SHP77 treated with DMSO at 0.1 percent for 48 hours (cell line): ENCODE data around the gene TESPA1.

Experiments
- DNase-seq: peaks from one replicate; lab custom pipeline; 2025; lab: John Stamatoyannopoulos, UW

The TESPA1 gene

DNA sequence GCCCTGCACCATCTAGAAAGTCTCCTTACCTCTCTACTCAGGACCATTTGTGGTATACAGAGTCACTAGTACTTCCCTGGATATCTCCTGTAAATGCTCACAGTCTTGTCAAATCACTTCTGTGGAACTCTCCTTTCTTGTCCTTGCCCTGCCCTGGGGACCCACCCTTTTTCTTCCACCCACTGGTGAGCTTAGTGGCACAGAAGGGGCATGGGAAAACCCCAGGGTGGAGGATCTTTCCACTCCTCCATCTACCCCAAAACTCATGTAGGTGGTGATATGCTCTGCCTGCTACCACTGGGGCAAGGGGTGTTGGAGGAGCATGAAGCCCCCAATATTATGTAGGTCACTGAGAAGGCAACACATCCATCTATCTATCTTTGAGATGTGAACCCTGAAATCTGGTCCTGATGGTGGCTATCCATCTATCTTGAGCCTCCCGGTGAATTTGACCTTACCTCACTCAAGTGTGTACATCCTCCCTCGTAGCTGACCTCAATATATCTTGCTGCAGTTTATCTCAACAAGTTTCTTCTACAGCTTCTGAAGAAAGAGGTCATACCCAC is 943 bp downstream of the TESPA1 start:
- no peak for DNase-seq

DNA sequence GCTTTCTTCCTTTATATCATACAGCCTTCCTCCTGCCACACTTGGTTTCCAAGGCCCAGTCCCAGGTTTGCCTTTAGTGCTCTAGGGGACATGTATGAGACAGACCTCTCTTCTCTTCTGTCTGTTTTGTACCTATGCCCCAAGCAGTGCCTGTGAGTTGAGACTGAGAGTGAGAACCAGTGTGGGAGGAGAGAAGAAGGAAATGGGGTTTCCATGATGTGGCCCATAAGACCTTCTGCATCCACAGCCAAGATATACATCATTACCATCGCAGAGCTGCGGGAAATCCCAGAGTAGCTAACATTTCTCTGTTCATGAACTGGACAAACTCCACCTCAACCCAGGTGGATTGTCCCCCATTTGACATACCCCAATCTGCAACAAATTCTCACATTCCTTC is 2.8 kb downstream of the TESPA1 start:
- no peak for DNase-seq

DNA sequence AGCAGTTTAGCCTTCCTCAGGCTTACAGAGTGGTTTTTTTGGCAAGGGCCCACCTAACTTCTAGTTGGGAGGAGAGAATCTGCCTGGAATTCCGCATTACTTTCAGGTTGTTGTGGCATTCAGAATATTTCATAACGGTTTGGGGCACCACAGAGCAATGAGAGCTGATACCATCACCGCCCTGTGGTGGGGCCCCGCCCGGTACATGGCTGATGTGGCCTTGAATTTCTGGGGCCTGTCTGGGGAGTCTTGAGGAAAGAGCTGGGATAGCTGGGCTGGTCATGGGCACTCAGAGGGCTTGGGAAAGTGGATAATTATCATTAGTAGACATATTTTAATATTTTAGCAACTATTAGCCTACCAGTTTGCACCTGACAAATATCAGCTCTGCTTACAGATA is 4.2 kb downstream of the TESPA1 start:
- DNase-seq, result no peak

DNA sequence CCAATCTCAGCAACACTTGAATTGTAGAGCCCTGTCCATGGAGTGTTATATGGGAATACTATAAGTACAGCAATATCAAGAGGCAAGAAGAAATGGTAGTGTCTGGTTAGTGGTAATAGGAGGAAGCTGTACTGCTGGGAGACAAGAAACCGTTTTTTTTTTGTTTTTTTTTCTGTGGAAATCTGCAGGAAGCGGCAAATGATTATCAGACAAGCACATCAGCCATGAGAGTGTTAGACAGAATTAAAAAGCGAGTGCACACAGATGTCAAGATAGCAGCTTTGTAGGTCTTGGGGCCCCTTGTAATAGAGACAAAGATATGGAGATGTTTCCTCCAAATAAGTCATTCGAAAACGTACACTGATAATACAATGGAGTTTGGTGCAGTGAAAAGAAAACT is 6.7 kb downstream of the TESPA1 start:
- no peak for DNase-seq

DNA sequence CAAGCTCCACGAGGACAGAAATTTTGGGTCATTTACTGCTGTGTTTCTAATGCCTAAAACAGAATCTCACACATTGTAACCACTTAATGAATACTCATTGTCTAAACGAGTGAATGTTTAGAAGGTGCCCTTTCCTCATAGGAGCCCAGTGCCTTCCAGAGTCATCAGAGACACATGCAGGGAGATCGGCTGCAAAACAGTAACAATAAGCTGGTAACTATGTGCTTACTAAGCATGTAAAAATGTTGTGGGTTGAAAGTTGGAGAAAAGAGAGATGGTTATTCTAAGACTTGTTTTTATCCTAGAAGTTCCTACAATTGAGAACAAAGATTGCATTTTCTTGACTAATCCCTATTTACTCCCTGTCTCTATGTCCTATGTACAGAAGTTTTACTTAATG is 7.4 kb downstream of the TESPA1 start:
- no peak for DNase-seq

DNA sequence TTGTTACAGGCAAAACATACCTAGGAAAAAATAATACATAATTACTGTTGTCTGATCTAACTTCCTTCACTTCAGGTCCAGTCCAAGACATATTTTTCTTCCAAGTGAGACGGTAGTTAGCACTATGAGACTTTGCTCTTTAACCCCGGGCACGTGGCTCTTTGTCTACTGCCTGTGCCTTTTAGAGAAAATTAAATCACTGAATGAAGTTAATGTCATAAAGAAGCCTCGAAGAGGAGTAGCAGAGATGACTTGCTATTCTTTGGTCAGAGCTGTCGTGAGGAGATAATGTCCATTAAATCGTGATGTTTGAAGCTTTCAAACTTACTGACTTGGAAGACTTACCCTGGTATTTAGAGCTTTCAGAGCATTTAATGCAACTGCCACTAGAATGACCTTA is 8.7 kb downstream of the TESPA1 start:
- no peak for DNase-seq

DNA sequence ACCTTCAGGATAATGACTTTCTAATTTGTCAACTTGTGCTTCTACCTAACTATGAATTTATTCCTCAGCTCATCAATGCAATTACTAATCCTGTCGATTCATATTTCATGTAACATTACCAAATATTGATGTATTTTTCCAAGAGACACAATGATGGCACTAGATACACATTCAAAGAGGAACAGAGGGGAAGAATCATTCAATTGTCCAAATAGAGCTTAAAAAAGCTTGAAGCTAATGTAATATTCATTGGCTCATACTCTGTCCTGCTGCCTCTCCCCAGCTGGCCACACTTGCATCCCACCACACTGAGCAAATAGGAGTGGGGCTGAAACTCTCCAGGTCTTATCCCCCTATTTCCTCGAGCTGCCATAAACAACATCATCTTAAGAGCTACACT is 9.3 kb downstream of the TESPA1 start:
- DNase-seq, result no peak

DNA sequence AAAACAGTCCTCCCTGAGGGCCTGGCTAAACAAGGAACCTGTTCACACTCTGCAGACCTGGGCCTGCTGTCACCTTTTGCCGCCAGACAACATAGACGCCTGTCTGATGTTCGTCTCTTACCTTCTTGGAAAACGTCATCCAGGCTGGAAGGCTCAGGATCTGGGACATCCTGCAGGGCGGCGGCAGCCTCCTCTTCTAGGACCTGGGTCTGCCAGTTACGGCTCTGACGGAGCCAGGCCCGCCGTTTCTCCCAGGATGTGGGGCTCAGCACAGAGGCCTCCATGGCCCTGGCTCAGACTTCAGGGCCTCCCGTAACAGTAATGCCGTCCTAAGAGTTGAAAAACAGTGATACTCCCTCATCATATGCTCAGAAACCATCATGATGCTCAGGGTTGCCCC is 10.3 kb downstream of the TESPA1 start:
- DNase-seq, result no peak

DNA sequence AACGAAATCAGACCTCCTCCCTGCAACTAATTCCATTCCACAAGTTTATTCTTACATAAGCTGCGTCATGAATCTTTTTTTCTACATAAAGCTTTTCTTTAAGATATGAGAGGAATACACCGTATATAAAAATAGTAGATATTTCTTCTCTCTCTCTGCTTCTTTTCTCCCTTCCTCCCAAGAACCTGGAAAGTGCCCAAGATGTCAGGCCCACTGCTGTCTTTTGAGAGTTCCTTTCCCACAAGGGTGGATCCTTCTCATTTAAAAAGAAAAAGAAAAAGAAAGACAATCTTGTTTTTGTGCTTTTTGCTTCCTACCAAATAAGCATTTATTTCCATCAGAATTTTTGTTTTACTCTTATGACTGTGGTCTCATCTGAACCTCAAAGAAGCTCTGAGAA is 11.0 kb downstream of the TESPA1 start:
- no peak for DNase-seq

DNA sequence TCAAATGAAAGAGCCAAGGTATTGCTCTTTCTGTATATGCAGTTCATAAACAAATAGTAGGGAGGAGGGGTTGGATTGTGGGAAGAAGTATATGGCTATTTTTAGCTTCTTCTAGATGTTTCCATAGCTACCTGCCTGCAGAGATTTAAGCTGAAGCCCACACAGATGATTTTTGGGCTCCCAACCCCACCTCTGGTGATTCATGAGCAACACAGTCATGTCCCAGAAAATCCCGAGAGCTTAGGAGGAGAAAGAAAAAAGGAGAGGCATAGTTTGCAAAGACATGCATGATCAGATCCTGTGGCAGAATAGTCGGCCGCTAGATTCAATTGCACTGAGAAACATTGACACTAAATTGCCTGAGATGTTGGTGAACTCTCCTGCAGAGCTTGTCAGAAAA is 13.8 kb downstream of the TESPA1 start:
- DNase-seq, result no peak

DNA sequence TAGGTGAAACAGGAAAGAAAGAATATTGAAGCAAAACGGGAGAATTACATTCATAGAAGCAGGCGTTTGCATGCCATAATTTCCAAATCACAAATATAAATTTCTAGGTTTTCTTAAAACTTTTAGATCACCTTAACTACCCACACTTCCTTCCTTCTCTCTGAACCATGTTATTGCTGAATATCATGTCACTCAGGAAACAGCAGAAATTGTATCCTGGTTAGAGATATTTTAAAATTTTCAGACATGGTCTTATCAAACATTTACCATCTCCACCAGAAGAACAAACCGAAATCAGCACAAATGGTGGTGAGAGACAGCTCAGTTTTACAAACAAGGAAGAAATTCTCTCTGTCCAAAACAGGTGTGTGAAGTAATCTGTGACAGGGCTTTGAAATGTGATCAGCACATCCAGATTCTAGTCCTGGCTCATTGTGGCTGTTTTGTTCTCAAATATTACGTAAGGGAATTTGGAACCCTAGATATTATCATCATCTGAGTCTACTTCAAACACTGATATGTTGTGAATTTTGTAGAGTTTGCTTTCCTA is 16.3 kb downstream of the TESPA1 start:
- DNase-seq, result no peak

DNA sequence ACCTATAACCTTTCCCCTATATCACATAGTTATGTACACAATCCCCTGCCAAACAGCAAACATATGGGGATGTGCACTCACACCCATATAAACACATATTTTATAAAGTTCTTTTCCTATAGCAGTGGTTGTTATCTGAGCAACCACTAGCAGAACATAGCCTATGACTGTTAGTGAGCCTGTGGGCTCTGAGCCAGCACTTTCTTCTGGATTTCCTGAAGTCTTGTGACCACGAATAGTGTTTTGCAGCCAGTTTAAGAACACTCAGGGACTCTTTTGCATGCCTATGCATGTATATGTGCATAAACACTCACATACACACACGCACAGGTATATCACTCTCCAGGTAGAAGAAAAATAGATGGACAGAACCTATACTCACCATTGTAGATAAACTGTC is 17.1 kb downstream of the TESPA1 start:
- no peak for DNase-seq

DNA sequence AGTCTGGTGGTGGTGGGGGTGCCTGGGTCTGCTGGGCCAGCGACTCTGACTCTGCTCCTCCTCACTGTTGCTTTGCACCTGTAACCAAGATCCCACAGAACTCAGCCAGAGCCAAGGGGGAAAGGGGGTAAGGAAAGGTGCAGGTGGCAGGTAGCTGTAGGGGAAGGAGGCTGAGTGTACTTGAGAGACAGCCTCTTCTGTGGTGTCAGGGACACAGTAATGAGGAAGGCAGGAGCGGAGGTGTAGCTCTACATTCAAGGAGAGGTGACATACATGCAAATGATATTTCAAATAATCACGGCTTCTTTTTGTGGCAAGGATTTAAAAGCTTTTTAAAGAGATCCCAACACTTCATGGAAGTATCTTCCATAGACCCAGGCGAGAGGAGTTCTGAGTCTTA is 23.4 kb downstream of the TESPA1 start:
- DNase-seq, result no peak

DNA sequence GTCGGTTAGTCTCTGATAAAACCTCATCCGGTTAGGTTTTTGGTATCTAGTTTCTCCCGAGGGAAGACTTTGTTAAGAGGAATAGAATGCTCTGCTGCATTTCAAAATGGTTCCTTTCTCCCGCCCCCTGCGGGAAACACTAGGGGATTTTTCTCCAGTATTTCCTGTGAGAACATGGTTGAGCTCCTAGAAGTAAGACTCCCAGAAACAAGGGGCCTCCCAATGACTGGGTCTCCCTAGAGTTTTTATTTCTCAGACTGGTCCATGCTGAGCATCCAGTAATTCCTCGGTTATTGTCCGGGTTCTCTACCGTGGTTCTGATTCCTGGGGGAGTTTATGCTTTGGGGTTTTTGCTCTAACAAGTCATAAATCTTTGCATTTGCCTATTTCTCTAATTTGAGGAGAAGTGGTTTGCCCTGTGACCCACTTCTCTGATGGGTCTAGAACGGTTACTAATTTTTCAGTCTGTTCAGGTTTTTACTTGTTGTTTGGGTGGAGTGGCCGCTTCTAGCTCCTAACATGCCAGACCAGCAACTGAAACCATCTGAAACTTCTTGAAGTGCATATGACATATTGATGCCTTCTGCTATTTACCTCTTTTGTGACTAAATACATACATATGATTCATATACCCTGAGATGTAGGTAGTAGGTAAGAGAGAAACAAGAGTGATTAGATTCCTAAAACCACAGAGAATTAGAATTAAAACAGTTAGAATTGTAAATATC is 25.1 kb downstream of the TESPA1 start:
- DNase-seq, result no peak

DNA sequence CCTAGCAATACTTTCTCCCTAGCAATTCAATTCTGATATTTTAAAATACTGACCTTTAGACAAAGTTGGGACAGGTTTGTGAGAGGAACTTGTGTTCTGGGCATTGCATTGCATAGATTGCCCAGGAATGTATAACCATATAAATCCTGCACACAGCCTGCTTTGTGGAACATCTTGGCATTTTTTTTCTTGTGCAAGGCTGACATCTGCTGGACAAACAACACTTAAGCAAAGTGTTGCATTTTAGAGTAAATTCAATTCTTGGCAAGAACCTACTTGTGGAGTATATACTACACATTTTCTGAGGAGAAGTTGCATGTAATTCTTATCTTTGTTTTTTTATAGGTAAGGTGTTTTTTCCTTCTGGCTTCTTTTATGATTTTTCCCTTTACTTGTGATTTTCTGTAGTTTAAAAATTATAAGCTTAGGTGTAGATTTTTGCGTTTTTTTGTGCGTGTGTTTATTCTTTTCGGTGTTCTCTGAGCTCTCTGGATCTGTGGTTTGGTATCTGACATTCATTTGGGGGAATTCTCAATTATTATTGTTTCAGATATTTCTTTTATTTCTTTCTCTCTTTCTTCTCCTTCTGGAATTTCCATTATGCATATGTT is 26.4 kb downstream of the TESPA1 start:
- peak; percentile 39 for DNase-seq

DNA sequence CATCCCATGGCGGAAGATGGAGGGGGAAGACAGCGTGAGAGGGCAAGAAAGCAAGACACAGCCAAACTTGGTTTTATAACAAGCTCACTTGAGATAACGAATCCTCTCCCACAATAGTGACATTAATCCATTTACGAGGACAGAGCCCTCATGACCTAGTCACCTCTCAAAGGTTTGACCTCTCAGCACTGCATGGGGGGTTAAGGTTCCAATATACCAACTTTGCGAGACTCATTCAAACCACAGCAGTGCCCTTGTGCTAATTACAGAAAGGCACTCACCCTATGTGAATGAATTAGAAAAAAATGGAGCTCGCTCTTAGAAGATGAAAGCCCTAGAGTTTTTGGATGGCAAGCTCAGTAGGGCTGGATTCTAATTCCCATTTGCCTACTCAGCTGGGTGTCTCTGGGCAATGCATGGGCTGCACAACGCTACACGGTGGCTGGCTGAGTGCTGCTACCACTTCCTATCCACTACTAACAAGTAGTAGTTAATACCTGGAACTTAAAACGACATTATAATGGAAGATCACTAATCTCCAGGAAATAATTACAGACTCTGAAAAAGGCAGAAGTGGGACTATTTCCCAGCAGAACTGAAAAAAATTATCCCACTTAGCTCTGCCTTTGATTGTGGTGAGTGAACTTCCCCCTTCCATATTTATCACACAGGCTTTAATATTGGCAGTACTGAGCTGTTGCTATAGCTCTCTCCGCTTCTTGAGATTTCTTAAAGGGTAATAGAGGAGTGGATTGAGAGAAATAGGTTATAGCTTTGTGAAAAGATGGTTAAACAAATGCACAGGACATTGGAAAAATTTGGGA is 27.5 kb downstream of the TESPA1 start:
- DNase-seq, result no peak

DNA sequence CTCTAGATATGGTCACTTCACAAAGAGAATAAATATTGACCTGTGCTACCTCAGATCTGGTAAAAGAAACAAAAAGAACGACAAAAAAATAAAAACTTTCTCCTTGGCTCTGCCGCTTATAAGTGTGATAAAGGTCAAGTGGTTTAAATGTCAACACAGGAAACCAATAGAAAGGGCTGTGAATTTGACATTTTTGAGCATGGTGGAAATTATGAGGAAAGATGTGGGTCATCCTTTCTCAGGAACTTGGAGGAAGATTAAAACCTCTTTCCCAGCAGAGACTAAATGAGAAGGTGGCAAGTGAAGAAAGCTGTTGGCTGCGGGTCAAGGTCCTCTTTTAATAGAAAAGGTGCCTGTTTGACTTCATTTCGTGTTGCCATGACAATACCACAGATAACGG is 28.2 kb downstream of the TESPA1 start:
- no peak for DNase-seq

DNA sequence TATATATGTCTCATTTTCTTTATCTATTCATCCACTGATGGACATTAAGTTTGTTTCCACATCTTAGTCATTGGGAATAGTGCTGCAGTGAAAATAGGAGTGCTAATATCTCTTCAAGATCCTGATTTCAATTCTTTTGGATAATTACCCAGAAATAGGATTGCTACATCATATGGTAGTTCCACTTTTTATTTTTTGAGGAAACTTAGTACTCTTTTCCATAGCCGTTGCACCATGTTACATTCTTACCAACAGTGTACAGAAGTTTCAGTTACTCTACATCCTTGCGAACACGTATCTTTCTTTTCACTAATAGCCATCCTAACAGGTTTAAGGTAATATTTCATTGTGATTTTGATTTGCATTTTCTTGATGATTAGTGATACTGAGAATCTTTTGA is 29.8 kb downstream of the TESPA1 start:
- no peak for DNase-seq

DNA sequence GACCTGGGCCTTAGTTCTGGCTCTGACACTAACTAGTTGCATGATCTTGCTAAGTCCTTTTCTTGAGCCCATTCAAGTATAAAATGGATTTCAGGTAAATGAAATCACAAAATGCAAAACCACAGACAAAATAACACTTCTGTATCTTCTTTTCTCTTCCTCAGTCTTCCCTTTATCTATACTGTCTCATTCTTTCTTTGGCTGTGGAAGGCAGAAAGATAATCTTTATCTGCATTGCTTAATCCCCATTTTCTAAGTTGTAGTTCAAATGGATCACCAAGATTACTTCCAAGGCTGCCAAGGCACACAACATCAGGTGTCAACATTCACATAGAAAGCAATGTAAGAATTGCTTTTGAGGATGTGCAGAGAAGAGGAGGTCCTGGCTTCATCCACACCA is 30.3 kb downstream of the TESPA1 start:
- DNase-seq, result no peak

DNA sequence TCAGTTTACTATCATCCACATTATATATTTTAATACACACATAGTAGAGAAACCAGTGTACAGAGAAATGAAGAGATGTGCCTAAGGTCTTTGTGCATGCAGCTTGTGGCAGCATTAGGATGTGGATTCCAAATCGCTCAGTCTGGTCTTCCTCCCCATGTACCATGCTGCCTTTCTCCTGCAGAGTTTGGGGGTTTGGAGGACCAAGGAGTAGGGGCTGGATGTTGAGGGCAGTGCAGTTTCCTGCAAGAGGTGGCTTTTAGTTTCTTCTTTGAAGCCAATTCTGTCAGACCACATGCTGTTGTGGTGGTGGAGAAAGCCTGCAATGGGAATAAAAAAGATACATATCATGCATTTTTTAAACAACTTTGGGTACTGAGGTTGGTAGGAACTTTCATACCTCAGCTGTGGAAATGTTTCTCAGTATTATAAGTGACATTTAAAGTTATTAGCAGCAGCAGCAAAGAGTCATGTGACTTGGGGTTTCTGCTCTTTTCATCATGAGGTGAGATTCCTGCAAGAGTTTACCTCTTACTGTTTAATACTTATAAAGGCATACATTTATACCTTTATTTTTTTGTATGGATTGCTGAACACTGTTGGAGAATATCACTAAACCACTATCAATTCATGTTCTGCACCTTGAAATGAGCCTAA is 34.4 kb downstream of the TESPA1 start:
- no peak for DNase-seq

DNA sequence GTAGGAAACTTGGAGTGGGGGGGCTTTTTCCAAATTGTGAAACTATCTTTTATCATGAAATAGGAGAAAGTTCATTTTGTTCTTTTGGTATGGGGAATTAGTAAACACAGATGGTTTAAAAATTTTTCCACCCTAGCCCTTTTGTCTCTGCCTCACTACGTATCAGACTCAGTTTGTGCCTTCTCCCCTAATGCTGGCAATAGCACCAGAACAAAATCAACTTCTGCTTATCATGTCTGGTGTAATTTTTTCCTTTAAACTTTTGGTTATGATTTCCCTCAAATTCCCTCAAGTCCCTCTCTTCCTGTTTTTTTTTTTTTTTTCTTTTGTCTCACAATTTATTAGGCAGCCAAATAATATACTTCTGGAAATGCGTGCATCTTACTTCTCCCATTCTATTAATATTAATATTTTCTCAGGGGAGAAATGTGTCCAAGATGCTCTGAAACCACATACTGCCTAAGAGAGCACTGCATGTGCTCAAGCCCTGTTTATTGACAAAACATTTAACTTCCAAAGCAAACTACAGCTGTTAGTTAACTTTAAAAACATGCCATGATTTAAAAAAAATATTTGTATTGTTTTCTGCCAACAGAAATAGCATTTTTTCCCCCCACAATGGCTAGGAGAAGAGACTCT is 35.4 kb downstream of the TESPA1 start:
- no peak for DNase-seq

DNA sequence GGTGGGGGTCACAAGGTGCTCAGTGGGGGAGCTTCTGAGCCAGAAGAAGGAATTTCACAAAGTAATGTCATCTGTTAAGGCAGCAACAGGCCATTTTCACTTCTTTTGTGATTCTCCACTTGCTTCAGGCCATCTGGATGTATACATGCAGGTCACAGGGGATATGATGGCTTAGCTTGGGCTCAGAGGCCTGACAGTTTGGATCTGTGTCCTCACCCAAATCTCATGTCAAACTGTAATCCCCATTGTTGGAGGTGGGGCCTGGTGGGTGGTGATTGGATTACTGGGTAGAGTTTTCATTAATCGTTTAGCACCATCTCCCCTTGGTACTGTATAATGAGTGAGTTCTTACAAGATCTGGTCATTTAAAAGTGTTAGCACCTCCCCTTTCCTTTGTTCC is 36.4 kb downstream of the TESPA1 start:
- no peak for DNase-seq
